ENCODE results near the gene STIM2. TPM values are rescaled to one million over a fixed set of nuclear protein-coding genes. Genes with fewer than 3 reads are reported as not detected.

STIM2 gene
- polyA plus RNA-seq, 4 donors, result 7.6 to 28.0 (median 15.7) TPM

DNA sequence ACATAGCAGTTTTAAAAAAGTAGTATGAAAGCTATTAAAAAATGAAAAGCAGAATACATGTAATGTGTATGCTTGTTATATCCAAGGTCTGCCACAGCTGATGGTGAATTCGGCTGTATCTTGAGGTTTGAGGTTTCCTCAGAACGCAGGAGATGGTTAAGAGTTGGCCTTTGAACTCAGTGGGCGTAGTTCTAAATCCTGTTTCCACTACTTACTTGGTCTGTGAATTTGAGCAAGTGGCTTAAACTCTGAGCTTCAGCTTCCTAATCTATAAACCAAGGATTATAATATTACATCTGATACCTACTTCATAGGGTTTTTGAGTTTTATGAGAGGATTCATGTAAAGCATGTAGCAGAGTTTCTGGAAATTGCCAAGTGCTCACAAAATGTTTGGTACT, 125.2 kb downstream of the STIM2 start:
- H3K36me3 ChIP-seq (ENCODE audit: control insufficient read depth in 3 of 3, insufficient read depth in 2 of 3, low read depth in 1 of 3, low read length in 3 of 3), result no peaks in the 10 kb centered on the region
- H3K27ac ChIP-seq (ENCODE audit: low read depth in 1 of 3, low read length in 2 of 3), result no peak overlapping the region
- DNase-seq (peak in 1 of 2 donors; percentile 27), FAIRE-seq (no peak)
- no peaks in the 10 kb centered on the region for H3K4me1 ChIP-seq (ENCODE audit: control insufficient read depth in 3 of 3, insufficient read depth in 2 of 3, low read depth in 1 of 3, low read length in 2 of 3)
- 14 to 30% (median 14%) methylated on average over 3 of the region's 3 CpGs for WGBS, 3 donors
- H3K9me3 ChIP-seq (ENCODE audit: control insufficient read depth in 2 of 2, insufficient read depth in 1 of 2, low read depth in 1 of 2, low read length in 1 of 2), result no peaks in the 10 kb centered on the region
- H3K4me3 ChIP-seq (ENCODE audit: low read depth in 1 of 3, low read length in 3 of 3), result no peak overlapping the region
- H3K27me3 ChIP-seq (ENCODE audit: control insufficient read depth in 3 of 3, insufficient read depth in 3 of 3, low read length in 3 of 3), result no peaks in the 10 kb centered on the region

DNA sequence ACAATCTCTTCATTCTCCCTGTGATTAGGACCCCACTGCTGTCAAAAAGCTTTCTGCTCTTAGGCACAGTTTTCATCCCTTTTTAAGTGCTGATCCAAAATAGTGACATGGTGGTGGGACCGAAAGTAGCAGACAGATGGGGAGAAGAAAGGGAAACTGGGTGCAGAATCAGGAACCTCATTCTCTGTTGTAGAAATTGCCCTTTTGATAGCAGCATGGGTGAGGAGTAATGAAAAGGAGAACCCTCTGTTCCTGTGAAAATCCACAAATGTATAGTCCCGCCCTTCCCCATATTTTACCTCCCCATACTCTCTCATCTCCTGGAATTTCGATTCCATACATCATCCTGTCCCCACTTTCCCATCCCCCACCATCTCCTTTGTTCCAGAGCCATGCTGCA, 126.5 kb downstream of the STIM2 start:
- no peak for FAIRE-seq
- 91 to 97% (median 95%) methylated on average over 3 of the region's 3 CpGs for WGBS, 3 donors
- no peaks in the 10 kb centered on the region for H3K27me3 ChIP-seq (ENCODE audit: control insufficient read depth in 3 of 3, insufficient read depth in 3 of 3, low read length in 3 of 3)

DNA sequence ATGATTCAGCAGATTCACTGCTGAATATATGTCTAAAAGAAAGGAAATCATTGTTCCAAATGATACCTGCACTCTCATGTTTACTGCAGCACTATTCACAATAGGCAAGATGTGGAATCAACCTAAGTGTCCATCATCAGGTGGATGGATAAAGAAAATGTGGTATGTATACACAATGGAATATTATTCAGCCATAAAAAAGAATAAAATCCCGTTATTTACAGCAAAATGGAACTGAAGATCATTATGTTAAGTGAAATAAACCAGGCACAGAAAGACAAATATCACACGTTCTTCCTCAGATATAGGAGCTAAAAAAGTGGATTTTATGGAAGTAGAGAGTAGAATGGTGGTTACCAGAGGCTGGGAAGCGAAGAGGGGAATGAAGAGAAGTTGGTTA, 130.4 kb downstream of the STIM2 start:
- H3K4me3 ChIP-seq (ENCODE audit: low read depth in 1 of 3, low read length in 3 of 3), result no peak overlapping the region
- H3K4me1 ChIP-seq (ENCODE audit: control insufficient read depth in 3 of 3, insufficient read depth in 2 of 3, low read depth in 1 of 3, low read length in 2 of 3), result peaks cover 0 to 8% (median 0%) of the 10 kb centered on the region in 3 donors
- H3K27ac ChIP-seq (ENCODE audit: low read depth in 1 of 3, low read length in 2 of 3), result no peak overlapping the region
- no peak for FAIRE-seq
- no peaks in the 10 kb centered on the region for H3K36me3 ChIP-seq (ENCODE audit: control insufficient read depth in 3 of 3, insufficient read depth in 2 of 3, low read depth in 1 of 3, low read length in 3 of 3)
- DNase-seq, result no peak
- 95 to 99% (median 97%) methylated on average over 3 of the region's 3 CpGs for WGBS, 3 donors
- no peaks in the 10 kb centered on the region for H3K27me3 ChIP-seq (ENCODE audit: control insufficient read depth in 3 of 3, insufficient read depth in 3 of 3, low read length in 3 of 3)
- H3K9me3 ChIP-seq (ENCODE audit: control insufficient read depth in 2 of 2, insufficient read depth in 1 of 2, low read depth in 1 of 2, low read length in 1 of 2), result no peaks in the 10 kb centered on the region

More for the DNA sequence above, 126.5 kb downstream of the STIM2 start:
- H3K4me1 ChIP-seq (ENCODE audit: control insufficient read depth in 3 of 3, insufficient read depth in 2 of 3, low read depth in 1 of 3, low read length in 2 of 3), result no peaks in the 10 kb centered on the region
- no peak overlapping the region for H3K27ac ChIP-seq (ENCODE audit: low read depth in 1 of 3, low read length in 2 of 3)
- DNase-seq, result no peak
- no peaks in the 10 kb centered on the region for H3K36me3 ChIP-seq (ENCODE audit: control insufficient read depth in 3 of 3, insufficient read depth in 2 of 3, low read depth in 1 of 3, low read length in 3 of 3)
- no peaks in the 10 kb centered on the region for H3K9me3 ChIP-seq (ENCODE audit: control insufficient read depth in 2 of 2, insufficient read depth in 1 of 2, low read depth in 1 of 2, low read length in 1 of 2)
- no peak overlapping the region for H3K4me3 ChIP-seq (ENCODE audit: low read depth in 1 of 3, low read length in 3 of 3)

DNA sequence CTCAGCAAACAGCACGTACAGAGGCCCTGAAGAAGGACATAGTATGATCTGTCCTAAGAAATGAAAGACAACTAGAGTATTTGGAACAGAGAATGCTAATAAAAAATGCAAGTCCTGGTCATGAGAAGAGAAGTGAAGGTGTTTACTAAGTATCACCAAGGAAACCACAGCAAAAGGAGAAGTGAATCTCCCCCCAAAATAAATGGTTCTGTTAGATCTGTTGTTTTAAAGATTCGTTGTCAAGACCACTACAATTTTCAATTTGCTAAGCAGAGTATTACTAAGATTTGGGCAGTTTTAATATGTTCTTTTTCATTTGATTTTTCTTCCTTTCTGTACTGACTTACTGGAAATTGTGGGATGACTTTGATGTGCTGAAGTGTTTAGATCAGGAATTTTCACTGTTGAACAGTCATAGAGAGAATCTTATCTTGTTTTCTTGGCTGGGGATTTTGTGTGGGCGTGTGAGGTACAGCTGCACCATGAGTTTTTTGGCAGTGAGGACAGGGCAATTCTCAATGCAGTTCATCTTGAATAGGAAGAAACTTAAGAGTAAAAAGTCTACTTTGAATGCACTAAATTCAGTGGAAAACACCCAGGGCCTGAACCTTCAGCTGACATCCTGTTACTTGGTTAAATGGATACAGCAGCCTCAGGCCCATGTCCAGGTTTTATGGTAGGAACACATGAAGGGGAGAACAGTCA, 132.2 kb downstream of the STIM2 start:
- WGBS, 3 donors, result 40 to 59% (median 56%) methylated on average over 3 of the region's 3 CpGs
- no peaks in the 10 kb centered on the region for H3K9me3 ChIP-seq (ENCODE audit: control insufficient read depth in 2 of 2, insufficient read depth in 1 of 2, low read depth in 1 of 2, low read length in 1 of 2)
- no peak overlapping the region for H3K27ac ChIP-seq (ENCODE audit: low read depth in 1 of 3, low read length in 2 of 3)
- peaks cover 0 to 2% (median 0%) of the 10 kb centered on the region in 3 donors for H3K36me3 ChIP-seq (ENCODE audit: control insufficient read depth in 3 of 3, insufficient read depth in 2 of 3, low read depth in 1 of 3, low read length in 3 of 3)
- no peak overlapping the region for H3K4me3 ChIP-seq (ENCODE audit: low read depth in 1 of 3, low read length in 3 of 3)
- FAIRE-seq (peak; percentile 41), DNase-seq (no peak)
- no peaks in the 10 kb centered on the region for H3K27me3 ChIP-seq (ENCODE audit: control insufficient read depth in 3 of 3, insufficient read depth in 3 of 3, low read length in 3 of 3)
- H3K4me1 ChIP-seq (ENCODE audit: control insufficient read depth in 3 of 3, insufficient read depth in 2 of 3, low read depth in 1 of 3, low read length in 2 of 3), result peaks cover 0 to 8% (median 0%) of the 10 kb centered on the region in 3 donors

DNA sequence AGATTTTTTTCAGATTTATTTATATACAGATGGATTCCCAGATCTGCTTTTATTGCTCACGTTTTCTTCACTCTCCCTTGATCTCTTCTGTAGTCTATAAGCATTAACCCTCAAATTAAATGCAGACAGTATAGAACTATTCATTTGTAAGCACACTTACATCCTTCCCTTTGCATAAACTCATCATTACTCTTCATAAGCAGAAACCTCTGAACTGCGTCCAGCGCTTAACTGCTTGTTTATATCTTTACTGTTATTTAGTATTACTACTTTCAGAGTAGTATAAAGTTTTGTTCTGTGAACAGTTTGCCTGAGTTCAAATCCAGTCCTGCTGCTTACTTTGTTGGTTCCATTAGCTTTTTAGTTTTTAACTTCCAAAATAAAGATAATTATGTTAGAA, 132.9 kb downstream of the STIM2 start:
- FAIRE-seq (no peak), DNase-seq (no peak)
- peaks cover 0 to 2% (median 0%) of the 10 kb centered on the region in 3 donors for H3K36me3 ChIP-seq (ENCODE audit: control insufficient read depth in 3 of 3, insufficient read depth in 2 of 3, low read depth in 1 of 3, low read length in 3 of 3)
- H3K27me3 ChIP-seq (ENCODE audit: control insufficient read depth in 3 of 3, insufficient read depth in 3 of 3, low read length in 3 of 3), result no peaks in the 10 kb centered on the region
- no peak overlapping the region for H3K27ac ChIP-seq (ENCODE audit: low read depth in 1 of 3, low read length in 2 of 3)
- peaks cover 0 to 8% (median 0%) of the 10 kb centered on the region in 3 donors for H3K4me1 ChIP-seq (ENCODE audit: control insufficient read depth in 3 of 3, insufficient read depth in 2 of 3, low read depth in 1 of 3, low read length in 2 of 3)
- no peak overlapping the region for H3K4me3 ChIP-seq (ENCODE audit: low read depth in 1 of 3, low read length in 3 of 3)
- H3K9me3 ChIP-seq (ENCODE audit: control insufficient read depth in 2 of 2, insufficient read depth in 1 of 2, low read depth in 1 of 2, low read length in 1 of 2), result no peaks in the 10 kb centered on the region
- WGBS, 3 donors, result 47 to 66% (median 60%) methylated on average over 3 of the region's 3 CpGs

DNA sequence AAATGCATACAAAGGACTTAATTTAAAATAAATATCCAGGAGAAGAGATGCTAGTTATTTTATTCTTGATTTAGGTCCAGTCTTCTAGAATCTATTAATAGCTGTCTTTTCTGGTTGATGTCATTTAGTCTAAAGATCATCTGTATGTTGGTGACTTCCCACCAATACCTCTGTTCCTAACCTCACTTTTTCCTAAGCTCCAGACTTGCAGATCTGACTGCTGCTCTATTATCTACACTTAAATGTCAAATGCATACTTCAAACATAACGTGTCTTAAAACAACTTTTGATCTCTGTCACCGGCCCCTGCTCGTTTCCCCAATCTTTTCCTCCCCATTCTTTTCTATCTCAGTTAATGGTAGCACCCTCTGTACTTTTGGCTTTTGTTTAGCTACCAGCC, 133.3 kb downstream of the STIM2 start:
- 77 to 84% (median 81%) methylated on average over 3 of the region's 3 CpGs for WGBS, 3 donors
- peaks cover 0 to 8% (median 0%) of the 10 kb centered on the region in 3 donors for H3K4me1 ChIP-seq (ENCODE audit: control insufficient read depth in 3 of 3, insufficient read depth in 2 of 3, low read depth in 1 of 3, low read length in 2 of 3)
- H3K4me3 ChIP-seq (ENCODE audit: low read depth in 1 of 3, low read length in 3 of 3), result no peak overlapping the region
- no peak for DNase-seq
- H3K27me3 ChIP-seq (ENCODE audit: control insufficient read depth in 3 of 3, insufficient read depth in 3 of 3, low read length in 3 of 3), result no peaks in the 10 kb centered on the region
- no peaks in the 10 kb centered on the region for H3K9me3 ChIP-seq (ENCODE audit: control insufficient read depth in 2 of 2, insufficient read depth in 1 of 2, low read depth in 1 of 2, low read length in 1 of 2)
- no peak overlapping the region for H3K27ac ChIP-seq (ENCODE audit: low read depth in 1 of 3, low read length in 2 of 3)
- H3K36me3 ChIP-seq (ENCODE audit: control insufficient read depth in 3 of 3, insufficient read depth in 2 of 3, low read depth in 1 of 3, low read length in 3 of 3), result peaks cover 0 to 2% (median 0%) of the 10 kb centered on the region in 3 donors
- FAIRE-seq, result no peak

DNA sequence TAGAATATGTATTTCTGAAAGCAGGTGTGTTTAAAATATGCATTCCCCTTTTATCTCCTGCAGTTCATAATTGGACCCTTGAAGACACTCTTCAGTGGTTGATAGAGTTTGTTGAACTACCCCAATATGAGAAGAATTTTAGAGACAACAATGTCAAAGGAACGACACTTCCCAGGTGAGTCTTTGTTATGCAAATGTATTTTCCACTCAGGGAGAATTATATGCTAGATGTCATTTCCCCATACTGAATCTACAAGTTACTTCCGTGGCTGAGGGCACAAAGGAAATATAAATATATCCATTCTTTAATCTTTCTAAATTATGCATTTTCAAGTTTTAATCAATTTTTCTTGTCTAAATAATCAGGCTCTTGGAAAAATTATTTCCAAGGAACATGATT, 134.7 kb downstream of the STIM2 start:
- Histone ChIP-seq H3K27me3 (ENCODE audit: control insufficient read depth in 3 of 3, insufficient read depth in 3 of 3, low read length in 3 of 3) (no peaks in the 10 kb centered on the region), H3K9me3 (ENCODE audit: control insufficient read depth in 2 of 2, insufficient read depth in 1 of 2, low read depth in 1 of 2, low read length in 1 of 2) (no peaks in the 10 kb centered on the region), H3K4me1 (ENCODE audit: control insufficient read depth in 3 of 3, insufficient read depth in 2 of 3, low read depth in 1 of 3, low read length in 2 of 3) (peaks cover 0 to 8% (median 0%) of the 10 kb centered on the region in 3 donors), H3K4me3 (ENCODE audit: low read depth in 1 of 3, low read length in 3 of 3) (no peak overlapping the region), H3K27ac (ENCODE audit: low read depth in 1 of 3, low read length in 2 of 3) (no peak overlapping the region), H3K36me3 (ENCODE audit: control insufficient read depth in 3 of 3, insufficient read depth in 2 of 3, low read depth in 1 of 3, low read length in 3 of 3) (peaks cover 0 to 2% (median 0%) of the 10 kb centered on the region in 3 donors)
- no peak for DNase-seq
- FAIRE-seq, result no peak
- WGBS, 3 donors, result 84 to 99% (median 97%) methylated on average over 2 of the region's 2 CpGs

DNA sequence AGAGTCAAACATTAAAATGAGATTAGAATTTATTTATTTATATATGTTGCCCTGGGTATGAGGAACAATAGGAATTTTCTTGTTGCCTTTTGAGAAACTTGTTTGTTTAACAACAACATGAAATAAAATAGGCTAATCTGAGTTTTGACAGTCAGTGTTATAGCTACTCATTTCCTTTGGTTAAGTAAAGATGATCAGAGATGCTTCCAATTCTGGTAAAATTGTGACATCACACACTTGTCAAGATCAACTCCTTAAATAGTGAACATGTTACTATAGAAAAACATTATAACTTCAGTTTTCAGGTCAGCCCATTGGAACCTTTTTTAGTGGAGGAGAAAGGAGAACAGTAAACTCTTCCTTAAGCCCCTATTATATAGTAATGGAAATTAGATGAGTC, 136.1 kb downstream of the STIM2 start:
- Histone ChIP-seq H3K4me1 (ENCODE audit: control insufficient read depth in 3 of 3, insufficient read depth in 2 of 3, low read depth in 1 of 3, low read length in 2 of 3) (peaks cover 0 to 8% (median 0%) of the 10 kb centered on the region in 3 donors), H3K9me3 (ENCODE audit: control insufficient read depth in 2 of 2, insufficient read depth in 1 of 2, low read depth in 1 of 2, low read length in 1 of 2) (no peaks in the 10 kb centered on the region), H3K36me3 (ENCODE audit: control insufficient read depth in 3 of 3, insufficient read depth in 2 of 3, low read depth in 1 of 3, low read length in 3 of 3) (peaks cover 0 to 2% (median 0%) of the 10 kb centered on the region in 3 donors), H3K4me3 (ENCODE audit: low read depth in 1 of 3, low read length in 3 of 3) (no peak overlapping the region), H3K27me3 (ENCODE audit: control insufficient read depth in 3 of 3, insufficient read depth in 3 of 3, low read length in 3 of 3) (no peaks in the 10 kb centered on the region), H3K27ac (ENCODE audit: low read depth in 1 of 3, low read length in 2 of 3) (no peak overlapping the region)
- FAIRE-seq (no peak), DNase-seq (no peak)

DNA sequence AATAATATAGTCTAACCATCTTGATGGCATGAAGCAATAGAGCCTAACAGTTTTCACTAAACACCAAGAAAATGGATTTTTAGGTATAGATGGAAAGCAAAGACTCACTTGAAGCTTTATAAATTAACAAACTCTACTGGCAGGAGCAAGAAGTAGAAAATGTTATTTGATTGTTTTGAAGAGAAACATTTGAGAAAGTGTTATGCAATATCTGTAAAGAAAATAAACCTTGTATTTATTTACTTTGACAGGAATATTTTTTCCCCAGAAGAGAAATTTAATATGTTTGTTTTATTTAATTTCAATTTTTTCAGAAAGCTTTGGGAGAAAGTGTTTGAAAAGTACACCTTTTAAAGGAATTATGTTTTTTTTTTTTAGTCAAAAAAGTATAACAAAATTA, 139.0 kb downstream of the STIM2 start:
- no peak overlapping the region for H3K4me3 ChIP-seq (ENCODE audit: low read depth in 1 of 3, low read length in 3 of 3)
- DNase-seq (no peak), FAIRE-seq (peak; percentile 39)
- no peaks in the 10 kb centered on the region for H3K9me3 ChIP-seq (ENCODE audit: control insufficient read depth in 2 of 2, insufficient read depth in 1 of 2, low read depth in 1 of 2, low read length in 1 of 2)
- peaks cover 0 to 4% (median 0%) of the 10 kb centered on the region in 3 donors for H3K4me1 ChIP-seq (ENCODE audit: control insufficient read depth in 3 of 3, insufficient read depth in 2 of 3, low read depth in 1 of 3, low read length in 2 of 3)
- no peaks in the 10 kb centered on the region for H3K27me3 ChIP-seq (ENCODE audit: control insufficient read depth in 3 of 3, insufficient read depth in 3 of 3, low read length in 3 of 3)
- H3K27ac ChIP-seq (ENCODE audit: low read depth in 1 of 3, low read length in 2 of 3), result no peak overlapping the region
- peaks cover 0 to 2% (median 0%) of the 10 kb centered on the region in 3 donors for H3K36me3 ChIP-seq (ENCODE audit: control insufficient read depth in 3 of 3, insufficient read depth in 2 of 3, low read depth in 1 of 3, low read length in 3 of 3)
